ENCODE measurements around the gene HMGCL.

- TF ChIP-seq CTCF (IDR thresholded peaks at IDR 0.05): no peak
- TF ChIP-seq POLR2A (IDR thresholded peaks at IDR 0.05): no peak
Observed at GRCh38 chr1:23854568-23854967, 29.3 kb upstream of the HMGCL start.
